Calu3 (cell line): ENCODE measurements around the gene P2RX3. TPM values are rescaled to one million over a fixed set of nuclear protein-coding genes. Genes with fewer than 3 reads are reported as not detected.

Experiments
- BruUV-seq: library from RNA; stranded (reverse); fragments of 400-500 nt; replicated peaks from 2 replicates; lab custom pipeline; 2021; lab: Mats Ljungman, UMichigan
- CTCF ChIA-PET: fragments of 300-600 bp; sonication (Branson Sonifier 250); formaldehyde crosslinking; loops from one replicate; lab custom pipeline; 2022; ENCODE audit warnings: antibody characterized with exemption; lab: Charles Lee
- DNase-seq: peaks from one replicate; pipeline ENCODE4 v3.0.0; 2022
- H3K27ac Mint-ChIP-seq: one replicate; pipeline ENCODE4 v1.8.0; 2022; ENCODE audit warnings: mixed read lengths; ENCODE audit not compliant: unreplicated experiment
- H3K27me3 Mint-ChIP-seq: one replicate; pipeline ENCODE4 v1.8.0; 2022; ENCODE audit warnings: mixed read lengths; ENCODE audit not compliant: unreplicated experiment
- H3K36me3 Mint-ChIP-seq: one replicate; pipeline ENCODE4 v1.8.0; 2022; ENCODE audit warnings: mild to moderate bottlenecking, moderate library complexity, mixed read lengths; ENCODE audit not compliant: insufficient read depth, unreplicated experiment
- H3K4me1 Mint-ChIP-seq: one replicate; pipeline ENCODE4 v1.8.0; 2022; ENCODE audit warnings: mild to moderate bottlenecking, low read depth, mixed read lengths; ENCODE audit not compliant: unreplicated experiment
- H3K4me3 Mint-ChIP-seq: one replicate; pipeline ENCODE4 v1.8.0; 2022; ENCODE audit warnings: mild to moderate bottlenecking, low read depth, moderate library complexity, mixed read lengths; ENCODE audit not compliant: unreplicated experiment
- H3K9me3 Mint-ChIP-seq: one replicate; pipeline ENCODE4 v1.8.0; 2022; ENCODE audit warnings: low read depth, mixed read lengths; ENCODE audit not compliant: unreplicated experiment
- CTCF ChIP-seq: fragments of 200-600 bp; IDR thresholded peaks from one replicate; pipeline ENCODE4 v1.8.0; 2022; ENCODE audit warnings: antibody characterized with exemption; ENCODE audit not compliant: unreplicated experiment
- intact Hi-C: fragments of 100-400 bp; cut with micrococcal nuclease; formaldehyde crosslinking; loops from one replicate; pipeline ENCODE4 v1.10.0; 2022; ENCODE audit not compliant: unreplicated experiment
- total RNA-seq: library from RNA; stranded (reverse); gene quantifications from 2 replicates; pipeline ENCODE4 v1.2.3, GENCODE V29; 2022

P2RX3 gene
- total RNA-seq, 1 experiment from 2014 or later: not detected

GRCh38 chr11:57380975-57381374 lies 42.8 kb downstream of the P2RX3 start, which contains the start of gene PRG3:
Gene PRG3 (minus strand): TSS chr11:57381150. CDS start chr11:57380708, 442 bp downstream.
- DNase-seq: no peak
- peaks cover 65% of the 10 kb centered on the region for H3K27me3 Mint-ChIP-seq
- H3K36me3 Mint-ChIP-seq: no peaks in the 10 kb centered on the region
- H3K4me3 Mint-ChIP-seq: no peak within 1 kb of the TSS
- BruUV-seq: no TSS peak
- CTCF ChIA-PET: interaction anchor here (0.5 kb wide), 1 partner anchor 35 kb away, joined by 3 read pairs; no protein-coding TSS in a partner anchor
- intact Hi-C loops: loop anchor here (10.0 kb wide), 1 partner anchor 1004 kb away; no protein-coding TSS in a partner anchor
- H3K27ac Mint-ChIP-seq: no peak within 1 kb of the TSS
- H3K4me1 Mint-ChIP-seq: no peaks in the 10 kb centered on the region
- no peak for TF ChIP-seq CTCF
- H3K9me3 Mint-ChIP-seq: no peaks in the 10 kb centered on the region

GRCh38 chr11:57386178-57386940 lies 48.2 kb downstream of the P2RX3 start:
- no peak for TF ChIP-seq CTCF
- Mint-ChIP-seq H3K27ac (no peak overlapping the region), H3K9me3 (no peaks in the 10 kb centered on the region), H3K27me3 (peaks cover 66% of the 10 kb centered on the region), H3K4me1 (no peaks in the 10 kb centered on the region), H3K36me3 (no peaks in the 10 kb centered on the region), H3K4me3 (no peak overlapping the region)
- DNase-seq: no peak
- intact Hi-C loops: loop anchor here (10.0 kb wide), 1 partner anchor 998 kb away; no protein-coding TSS in a partner anchor
- CTCF ChIA-PET: no interaction called here
- no TSS peak for BruUV-seq

GRCh38 chr11:57387289-57388030 lies 49.3 kb downstream of the P2RX3 start:
- H3K36me3 Mint-ChIP-seq: no peaks in the 10 kb centered on the region
- DNase-seq: no peak
- intact Hi-C loops: loop anchor here (10.0 kb wide), 1 partner anchor 997 kb away; no protein-coding TSS in a partner anchor
- no TSS peak for BruUV-seq
- CTCF ChIA-PET: no interaction called here
- TF ChIP-seq CTCF: no peak
- no peaks in the 10 kb centered on the region for H3K9me3 Mint-ChIP-seq
- no peak overlapping the region for H3K27ac Mint-ChIP-seq
- no peak overlapping the region for H3K4me3 Mint-ChIP-seq
- H3K27me3 Mint-ChIP-seq: peaks cover 65% of the 10 kb centered on the region
- no peaks in the 10 kb centered on the region for H3K4me1 Mint-ChIP-seq

GRCh38 chr11:57390535-57390934 lies 52.4 kb downstream of the P2RX3 start, which contains the start of gene PRG2:
Gene PRG2 (minus strand): TSS chr11:57390650. CDS start chr11:57389944, 706 bp downstream.
- no peak within 1 kb of the TSS for H3K4me3 Mint-ChIP-seq
- no peak within 1 kb of the TSS for H3K27ac Mint-ChIP-seq
- peaks cover 66% of the 10 kb centered on the region for H3K27me3 Mint-ChIP-seq
- CTCF ChIA-PET: no interaction called here
- no peak for DNase-seq
- no peak for TF ChIP-seq CTCF
- no peaks in the 10 kb centered on the region for H3K36me3 Mint-ChIP-seq
- no TSS peak for BruUV-seq
- intact Hi-C loops: no loop called here
- no peaks in the 10 kb centered on the region for H3K9me3 Mint-ChIP-seq
- H3K4me1 Mint-ChIP-seq: no peaks in the 10 kb centered on the region
